GM12891 (cell line): ENCODE measurements around the gene DLG1.
"Not testable (repeated sequence)": the region's sequence is repeated elsewhere in the genome, so short reads cannot be mapped to it uniquely, and the experiment has no call there.

Source experiments
- DNase-seq: peaks from one replicate; pipeline ENCODE4 v3.0.0; 2011; ENCODE audit warnings: low spot score; ENCODE audit not compliant: insufficient read length
- FAIRE-seq: peaks from 2 replicates; lab custom pipeline; 2011; peaks lifted over from hg19 to GRCh38; lab: Jason Lieb, UNC
- PAX5 ChIP-seq: IDR thresholded peaks from 2 replicates; pipeline ENCODE4 v1.6.1; 2011; ENCODE audit warnings: low read length, moderate library complexity, mild to moderate bottlenecking; ENCODE audit not compliant: insufficient read depth, severe bottlenecking
- POLR2A ChIP-seq: IDR thresholded peaks from 2 replicates; pipeline ENCODE4 v1.6.1; 2011; ENCODE audit warnings: low read depth, low read length, control low read depth
- POLR2AphosphoS5 ChIP-seq: IDR thresholded peaks from 2 replicates; pipeline ENCODE4 v1.6.1; 2011; ENCODE audit warnings: low read depth, low read length, control low read depth
- POU2F2 ChIP-seq: IDR thresholded peaks from 2 replicates; pipeline ENCODE4 v1.6.1; 2011; ENCODE audit warnings: low read depth, mild to moderate bottlenecking, control low read depth, low read length, moderate library complexity
- SPI1 ChIP-seq: IDR thresholded peaks from 2 replicates; pipeline ENCODE4 v1.6.1; 2011; ENCODE audit warnings: low read depth, low read length, control low read depth
- TAF1 ChIP-seq: IDR thresholded peaks from 2 replicates; pipeline ENCODE4 v1.6.1; 2011; ENCODE audit warnings: low read depth, low read length, control low read depth

The DLG1 gene

GRCh38 chr3:197195326-197195725 is 103.1 kb downstream of the DLG1 start:
- TF ChIP-seq TAF1 (no peak), POU2F2 (no peak), POLR2A (no peak), POLR2AphosphoS5 (no peak), SPI1 (no peak), PAX5 (no peak)
- FAIRE-seq (no peak), DNase-seq (no peak)

- FAIRE-seq, DNase-seq: not testable (repeated sequence)
Measured at GRCh38 chr3:197193759-197194158, 104.7 kb downstream of the DLG1 start.

DNA sequence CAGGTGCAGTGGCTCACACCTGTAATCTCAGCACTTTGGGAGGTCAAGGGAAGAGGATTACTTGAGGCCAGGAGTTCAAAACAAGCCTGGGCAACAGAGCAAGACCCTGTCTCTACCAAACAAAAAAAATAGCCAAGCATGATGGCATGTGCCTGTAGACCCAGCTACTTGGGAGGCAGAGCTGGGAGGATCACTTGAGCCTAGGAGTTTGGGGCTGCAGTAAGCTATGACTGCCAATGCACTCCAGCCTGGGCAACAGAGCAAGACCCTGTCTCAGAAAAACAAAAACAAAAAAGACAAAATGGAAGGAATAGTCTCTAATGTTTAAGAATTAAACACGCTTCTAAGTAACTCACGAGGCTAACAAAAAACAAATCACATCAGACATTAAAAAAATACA is 106.5 kb downstream of the DLG1 start:
- DNase-seq (no peak), FAIRE-seq (no peak)
- TF ChIP-seq POU2F2 (no peak), PAX5 (no peak), POLR2AphosphoS5 (no peak), POLR2A (no peak), TAF1 (no peak), SPI1 (no peak)

DNA sequence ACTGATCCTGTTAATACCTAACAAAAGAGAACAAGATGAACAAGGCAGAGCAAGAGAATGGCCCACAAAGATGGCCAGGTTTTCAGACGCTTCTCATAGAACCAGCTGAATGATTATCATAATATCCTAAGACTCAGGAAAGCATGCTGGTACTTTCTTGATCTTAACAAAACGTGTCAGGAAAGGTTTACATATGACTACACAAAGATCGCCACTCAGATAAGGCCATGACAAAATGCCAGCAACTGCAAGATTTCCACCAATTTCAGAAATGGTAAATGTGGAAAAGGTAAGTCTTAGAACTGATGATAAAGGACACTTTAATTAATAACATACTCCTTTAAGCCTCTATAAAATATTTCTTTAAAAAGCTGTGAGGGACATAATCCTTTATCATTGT is 108.8 kb downstream of the DLG1 start:
- DNase-seq (no peak), FAIRE-seq (no peak)
- TF ChIP-seq POLR2A (no peak), PAX5 (no peak), POLR2AphosphoS5 (no peak), SPI1 (no peak), POU2F2 (no peak), TAF1 (no peak)

DNA sequence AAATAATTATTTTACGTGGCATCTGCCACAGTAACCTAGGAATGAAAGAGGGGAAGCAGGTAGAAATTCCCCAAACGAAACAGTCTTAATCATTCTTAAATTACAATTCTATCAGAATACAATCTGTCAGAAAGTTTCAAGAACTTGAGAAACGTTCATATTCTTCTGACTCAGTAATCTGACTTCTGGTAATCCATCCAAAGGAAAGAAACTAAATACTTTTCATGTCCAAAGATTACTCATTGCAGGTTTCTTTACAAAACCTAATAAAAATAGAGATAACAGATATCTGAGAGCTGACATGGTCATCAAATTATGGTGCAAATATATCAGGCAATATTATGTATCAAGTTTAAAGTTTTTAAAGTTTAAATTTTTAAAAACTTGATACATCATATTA is 109.4 kb downstream of the DLG1 start:
- no peak for FAIRE-seq
- no peak for DNase-seq
- TF ChIP-seq PAX5 (no peak), TAF1 (no peak), SPI1 (no peak), POLR2A (no peak), POU2F2 (no peak), POLR2AphosphoS5 (no peak)

DNA sequence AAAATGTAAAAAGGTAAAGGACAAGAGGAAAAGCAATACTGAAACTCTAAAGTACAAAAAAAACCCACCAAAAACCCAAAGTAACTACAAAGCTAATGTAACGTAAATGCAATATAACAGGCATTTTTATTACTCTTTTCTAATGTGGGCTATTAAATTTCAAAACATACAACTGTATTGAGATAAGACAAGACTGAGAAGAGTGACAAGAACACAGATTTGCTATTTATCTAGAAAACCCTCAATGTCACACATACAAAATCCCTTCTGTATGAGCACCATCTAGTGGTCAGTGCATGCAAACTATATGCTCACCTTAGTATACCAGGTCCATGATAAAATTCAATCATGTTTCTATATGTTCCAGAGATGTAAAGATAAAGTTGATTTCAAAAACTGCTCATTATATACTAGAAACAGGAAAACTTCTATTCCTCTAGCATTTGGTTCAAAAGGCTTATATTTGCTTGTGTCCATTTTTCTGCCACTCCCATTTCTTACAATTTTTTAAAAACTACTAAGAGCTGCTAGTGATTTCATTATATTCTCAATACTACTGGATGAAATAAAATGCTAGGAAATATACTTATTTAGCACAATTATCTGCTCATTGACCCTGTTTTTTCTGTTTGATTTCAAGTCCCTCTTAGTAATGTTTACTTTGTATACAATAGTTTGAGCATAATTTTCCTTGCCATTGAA is 111.4 kb downstream of the DLG1 start:
- DNase-seq = peak; percentile 9
- peak; percentile 81 for FAIRE-seq
- TF ChIP-seq POLR2A = no peak
- no peak for TF ChIP-seq POLR2AphosphoS5
- TF ChIP-seq SPI1 = no peak
- TF ChIP-seq POU2F2 = no peak
- TF ChIP-seq TAF1 = no peak
- TF ChIP-seq PAX5 = no peak

DNA sequence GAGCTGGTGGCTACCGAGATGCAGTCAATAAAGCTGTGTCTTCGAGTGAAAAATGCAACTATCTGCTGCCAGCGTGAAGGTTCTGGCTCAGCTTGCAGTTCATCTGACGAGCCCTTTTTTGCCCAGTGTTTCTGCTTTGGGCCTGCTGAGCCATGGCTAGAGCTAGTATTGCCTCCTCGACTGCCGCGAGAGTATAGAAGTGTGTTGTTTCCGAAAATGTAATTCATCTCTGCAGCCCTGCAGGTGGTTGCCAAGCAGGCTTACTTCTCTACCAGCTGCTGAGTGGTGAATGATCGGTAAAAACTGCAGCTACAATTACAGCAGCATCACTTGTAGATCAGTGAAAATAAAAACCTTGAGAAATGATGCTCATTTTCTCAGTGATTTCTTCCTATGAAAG is 114.8 kb downstream of the DLG1 start:
- no peak for TF ChIP-seq SPI1
- no peak for TF ChIP-seq POU2F2
- no peak for FAIRE-seq
- no peak for DNase-seq

- TF ChIP-seq TAF1 (no peak), POLR2A (no peak), PAX5 (no peak), POLR2AphosphoS5 (no peak), SPI1 (no peak), POU2F2 (no peak)
- FAIRE-seq = no peak
- no peak for DNase-seq
Measured at GRCh38 chr3:197181741-197182140, 116.7 kb downstream of the DLG1 start.

- FAIRE-seq (no peak), DNase-seq (no peak)
- no peak for TF ChIP-seq TAF1
- no peak for TF ChIP-seq POU2F2
- no peak for TF ChIP-seq POLR2A
- no peak for TF ChIP-seq SPI1
- no peak for TF ChIP-seq POLR2AphosphoS5
- no peak for TF ChIP-seq PAX5
Measured at GRCh38 chr3:197178998-197179397, 119.4 kb downstream of the DLG1 start.

DNA sequence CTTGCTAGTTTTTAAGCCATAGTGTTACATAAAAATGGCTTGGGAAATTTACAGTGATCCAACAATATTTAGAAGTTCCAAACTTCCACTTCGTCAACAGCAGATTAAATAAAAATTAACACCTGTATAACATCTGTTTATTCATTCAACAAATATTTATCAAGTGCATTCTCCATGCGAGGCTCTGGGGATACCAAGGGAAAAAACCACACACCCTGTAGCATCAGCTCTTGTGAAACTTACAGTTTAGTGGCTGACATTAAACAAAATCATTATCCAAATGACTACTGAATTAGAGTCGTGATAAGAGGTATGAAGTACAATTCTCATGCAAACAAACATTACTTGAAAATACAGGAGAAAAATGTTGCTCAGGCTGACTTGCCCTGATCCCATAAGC is 122.9 kb downstream of the DLG1 start:
- FAIRE-seq (no peak), DNase-seq (no peak)
- TF ChIP-seq SPI1 = no peak
- no peak for TF ChIP-seq POLR2AphosphoS5
- TF ChIP-seq PAX5 = no peak
- no peak for TF ChIP-seq POLR2A
- no peak for TF ChIP-seq POU2F2
- no peak for TF ChIP-seq TAF1
